HG03558 (cell line): ENCODE results near the gene NKD2.
"Not testable (repeated sequence)": the region's sequence is repeated elsewhere in the genome, so short reads cannot be mapped to it uniquely, and the experiment has no call there.

Experiments used
- ATAC-seq: cut with Tn5 transposase; IDR thresholded peaks from one replicate; pipeline ENCODE4 v1.9.1; 2021; ENCODE audit warnings: moderate number of reproducible peaks; ENCODE audit not compliant: unreplicated experiment; ENCODE audit errors: extremely low read depth

The NKD2 gene

GRCh38 chr5:1008451-1009358 is at the start of gene NKD2:
NKD2 (plus strand) TSS chr5:1008802; CDS start chr5:1009058, 256 bp downstream.
- ATAC-seq = no peak

GRCh38 chr5:959581-960531 is 48.7 kb upstream of the NKD2 start:
- no peak for ATAC-seq

GRCh38 chr5:960551-960950 is 48.1 kb upstream of the NKD2 start:
- ATAC-seq = no peak

- no peak for ATAC-seq
These were observed 47.4 kb upstream of the NKD2 start for GRCh38 chr5:961002-961710.

GRCh38 chr5:961711-962240 is 46.8 kb upstream of the NKD2 start:
- no peak for ATAC-seq

- no peak for ATAC-seq
These were observed 46.2 kb upstream of the NKD2 start for GRCh38 chr5:962386-962785.

GRCh38 chr5:962801-963200 is 45.8 kb upstream of the NKD2 start:
- ATAC-seq = no peak

GRCh38 chr5:963310-963672 is 45.3 kb upstream of the NKD2 start:
- no peak for ATAC-seq

GRCh38 chr5:963673-964531 is 44.7 kb upstream of the NKD2 start:
- peak; percentile 43 for ATAC-seq

GRCh38 chr5:964821-965220 is 43.8 kb upstream of the NKD2 start:
- no peak for ATAC-seq

- no peak for ATAC-seq
These were observed 42.8 kb upstream of the NKD2 start for GRCh38 chr5:965604-966344.

- no peak for ATAC-seq
These were observed 42.3 kb upstream of the NKD2 start for GRCh38 chr5:966345-966710.

- no peak for ATAC-seq
These were observed 41.7 kb upstream of the NKD2 start for GRCh38 chr5:966941-967340.

- ATAC-seq = no peak
These were observed 39.7 kb upstream of the NKD2 start for GRCh38 chr5:968881-969280.

GRCh38 chr5:969408-969839 is 39.2 kb upstream of the NKD2 start:
- no peak for ATAC-seq

GRCh38 chr5:972575-972974 is 36.0 kb upstream of the NKD2 start:
- not testable (repeated sequence) for ATAC-seq

GRCh38 chr5:976849-977751 is 31.5 kb upstream of the NKD2 start:
- no peak for ATAC-seq

GRCh38 chr5:978054-978453 is 30.5 kb upstream of the NKD2 start:
- ATAC-seq = no peak
